Measurements from ENCODE around the gene KCNQ1.

The KCNQ1 gene

DNA sequence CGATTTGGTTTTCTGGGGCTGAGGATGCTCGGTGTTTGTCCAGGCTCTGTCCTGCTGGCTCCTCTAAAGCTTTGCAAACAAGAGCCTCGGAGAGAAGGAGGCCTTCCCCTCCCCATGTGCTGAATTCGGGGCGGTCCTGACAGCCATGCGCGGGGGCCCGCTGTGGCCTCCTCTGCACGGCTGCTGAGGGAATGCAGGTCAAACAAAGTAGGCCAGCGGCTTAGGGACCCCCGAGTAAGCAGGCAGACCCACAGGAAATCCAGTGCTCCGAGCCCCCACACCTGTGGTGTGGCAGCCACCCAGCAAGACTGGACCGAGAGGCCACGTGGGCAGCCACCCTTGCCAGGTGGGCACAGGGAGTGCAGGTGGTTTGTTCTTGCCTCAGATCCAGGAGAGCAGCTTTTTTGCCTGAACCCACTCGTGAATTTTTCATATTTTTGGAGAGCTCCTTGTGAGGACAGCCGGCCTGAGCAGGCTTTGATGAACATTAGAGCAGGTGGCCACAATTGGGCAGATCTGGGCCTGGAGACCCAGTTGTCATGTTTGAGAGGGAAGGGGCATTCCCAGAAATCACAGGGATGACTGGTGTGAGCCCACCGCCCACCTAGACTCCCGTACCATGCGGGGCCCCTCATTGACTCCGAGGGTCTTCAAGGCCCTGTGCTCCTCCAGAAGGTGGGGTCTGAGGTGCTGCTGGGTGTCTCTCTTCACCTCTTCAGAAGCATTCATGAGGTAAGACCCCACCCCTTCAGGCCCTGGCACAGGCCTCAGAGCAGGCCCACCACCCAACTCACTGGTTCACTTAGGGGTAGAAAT is 298.0 kb downstream of the KCNQ1 start:
- DNase-seq, result no peak

DNA sequence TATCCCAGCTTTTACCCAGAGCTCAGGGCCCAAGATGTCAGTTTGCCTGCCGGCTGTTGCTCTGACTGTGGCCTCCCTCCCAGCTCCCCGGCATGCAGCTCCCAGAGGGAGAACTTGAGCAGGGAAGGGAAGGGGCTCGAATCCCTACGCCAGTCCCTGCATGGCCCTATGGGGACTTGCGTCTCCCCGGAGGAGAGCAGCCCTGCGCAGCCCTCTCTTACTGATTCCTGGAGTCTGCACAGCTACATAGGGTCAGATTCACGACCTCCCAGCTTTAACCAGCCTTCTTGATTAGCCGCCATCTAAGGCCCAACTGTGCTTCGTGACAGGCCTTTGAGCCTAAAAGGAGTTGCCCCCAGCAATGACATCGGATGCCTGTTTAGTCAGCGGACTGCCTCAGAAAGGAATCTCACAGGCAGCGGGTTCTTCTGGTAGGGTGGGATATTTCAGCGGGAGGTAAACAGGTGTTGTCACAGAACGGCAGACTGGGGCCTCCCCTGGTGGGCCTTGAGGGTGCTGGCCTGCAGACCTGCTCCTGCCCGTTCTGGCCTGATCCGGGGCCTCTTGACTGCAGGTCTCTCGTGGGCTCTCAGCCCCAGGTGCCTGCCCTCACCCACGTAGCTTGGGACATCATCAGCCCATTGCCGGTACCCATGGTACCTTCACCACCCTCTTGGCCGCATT is 298.8 kb downstream of the KCNQ1 start:
- DNase-seq, result no peak

DNA sequence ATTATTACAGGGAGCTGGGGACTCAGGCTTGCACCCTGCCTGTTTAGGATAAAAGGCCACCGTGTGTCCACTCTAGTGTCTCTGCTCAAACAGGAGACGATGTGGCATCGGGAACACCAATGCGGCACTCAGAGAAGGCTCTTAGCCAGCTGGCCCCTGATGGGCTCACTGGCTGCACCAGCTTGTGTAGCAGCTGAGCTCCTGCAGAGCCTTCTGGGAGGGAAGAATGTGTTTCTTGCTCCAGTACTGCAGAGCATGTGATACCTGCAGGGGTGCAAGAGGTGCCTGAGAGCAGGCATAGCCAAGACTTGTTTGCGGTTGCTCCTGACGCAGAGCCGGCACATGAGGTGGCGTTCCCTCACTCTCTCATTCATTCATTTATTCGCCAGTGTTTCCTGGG is 299.4 kb downstream of the KCNQ1 start:
- no peak for DNase-seq

DNA sequence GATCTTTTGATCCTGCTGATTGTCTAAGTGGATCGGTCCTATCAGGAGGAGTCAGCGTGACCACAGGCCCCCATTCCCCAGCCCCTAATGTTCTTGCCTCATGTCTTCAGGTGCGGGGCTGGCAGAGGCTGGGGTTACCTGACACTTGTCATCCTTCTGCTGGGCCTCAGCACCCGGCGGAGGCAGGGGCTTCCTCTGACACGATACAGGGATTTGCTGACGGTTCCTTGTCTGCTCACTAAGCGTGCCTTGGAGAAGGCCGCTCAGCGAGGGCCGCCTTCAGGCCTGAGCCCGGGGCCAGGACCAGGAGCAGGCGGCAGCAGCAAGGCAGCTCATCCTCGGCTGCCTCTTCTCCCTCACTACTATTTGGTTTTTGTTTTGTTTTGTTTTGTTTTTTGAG is 300.7 kb downstream of the KCNQ1 start:
- DNase-seq, result no peak

DNA sequence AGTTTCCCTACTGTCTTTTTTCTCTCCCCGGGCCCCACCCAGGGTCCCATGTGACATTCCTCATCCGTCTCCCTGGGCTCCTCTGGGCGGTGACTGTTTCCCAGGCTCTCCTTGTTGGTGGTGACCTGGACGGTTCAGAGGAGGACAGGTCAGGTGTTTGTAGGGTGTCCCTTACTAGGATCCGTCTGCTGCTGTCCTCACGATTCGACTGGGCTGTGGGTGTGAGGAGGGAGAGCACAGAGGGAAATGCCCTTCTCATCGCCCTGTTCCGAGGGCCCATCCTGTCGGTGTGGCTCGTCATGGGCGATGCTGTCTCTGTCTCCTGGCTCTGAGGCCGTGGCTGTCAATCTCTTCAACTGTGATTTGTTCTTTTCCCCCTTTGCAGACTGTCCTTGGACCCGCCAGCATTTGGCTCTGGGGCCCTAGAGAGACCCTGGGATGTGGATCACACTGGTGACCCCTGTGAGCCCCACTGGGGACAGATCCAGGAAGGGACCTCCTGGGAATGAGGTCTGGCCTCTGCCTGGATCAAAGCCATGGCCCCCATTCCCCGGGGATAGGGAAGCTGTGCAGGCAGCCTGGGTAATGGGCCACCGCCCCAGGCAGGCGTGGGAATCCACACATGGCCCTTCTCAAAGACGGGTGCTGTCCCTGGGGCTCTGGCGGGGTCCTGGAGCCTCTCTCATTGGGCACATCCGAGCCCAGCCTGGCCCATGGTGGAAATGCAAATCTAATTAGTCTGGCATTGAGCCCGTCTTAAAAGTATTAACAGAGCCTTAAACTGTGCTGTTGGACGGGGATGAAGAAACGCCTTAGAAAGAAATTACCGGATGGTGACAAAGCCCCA is 301.8 kb downstream of the KCNQ1 start:
- no peak for DNase-seq

DNA sequence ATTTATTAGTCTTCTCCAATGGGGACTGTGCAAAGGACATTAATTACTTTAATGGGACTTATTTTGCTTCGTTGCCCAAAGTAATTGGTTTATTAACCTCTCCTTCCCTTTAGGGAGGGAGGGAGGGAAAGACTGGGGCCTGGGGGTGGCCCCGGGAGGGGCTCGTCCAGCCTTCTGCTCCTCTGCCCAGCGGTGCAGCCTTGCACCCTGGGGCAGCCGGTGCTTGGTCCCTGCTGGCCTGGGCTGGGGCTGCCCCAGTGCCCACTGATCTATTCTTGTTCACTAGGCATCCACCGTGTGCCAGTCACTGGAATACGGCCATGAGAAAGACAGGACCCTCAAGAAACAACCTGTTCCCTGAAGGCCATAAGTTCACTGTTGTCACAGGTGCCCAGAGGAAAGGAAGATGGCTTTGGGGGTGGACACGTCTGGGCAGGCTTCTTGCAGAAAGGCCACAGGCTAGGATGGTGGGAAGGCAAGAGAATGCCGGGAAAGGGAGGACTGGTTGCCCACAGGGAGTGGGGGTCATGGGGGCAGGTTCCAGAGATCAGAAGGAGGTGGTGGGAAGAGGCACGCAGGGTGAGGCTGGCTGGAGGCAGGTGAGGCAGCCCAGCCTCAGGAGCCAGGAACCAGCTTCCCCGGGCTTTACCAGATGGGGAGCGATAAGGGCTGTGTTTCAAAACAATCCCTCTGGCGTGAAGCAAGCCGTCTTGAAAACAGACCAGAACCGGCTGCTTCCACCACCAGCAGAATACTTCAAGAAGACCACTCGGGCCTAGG is 302.6 kb downstream of the KCNQ1 start:
- no peak for DNase-seq

DNA sequence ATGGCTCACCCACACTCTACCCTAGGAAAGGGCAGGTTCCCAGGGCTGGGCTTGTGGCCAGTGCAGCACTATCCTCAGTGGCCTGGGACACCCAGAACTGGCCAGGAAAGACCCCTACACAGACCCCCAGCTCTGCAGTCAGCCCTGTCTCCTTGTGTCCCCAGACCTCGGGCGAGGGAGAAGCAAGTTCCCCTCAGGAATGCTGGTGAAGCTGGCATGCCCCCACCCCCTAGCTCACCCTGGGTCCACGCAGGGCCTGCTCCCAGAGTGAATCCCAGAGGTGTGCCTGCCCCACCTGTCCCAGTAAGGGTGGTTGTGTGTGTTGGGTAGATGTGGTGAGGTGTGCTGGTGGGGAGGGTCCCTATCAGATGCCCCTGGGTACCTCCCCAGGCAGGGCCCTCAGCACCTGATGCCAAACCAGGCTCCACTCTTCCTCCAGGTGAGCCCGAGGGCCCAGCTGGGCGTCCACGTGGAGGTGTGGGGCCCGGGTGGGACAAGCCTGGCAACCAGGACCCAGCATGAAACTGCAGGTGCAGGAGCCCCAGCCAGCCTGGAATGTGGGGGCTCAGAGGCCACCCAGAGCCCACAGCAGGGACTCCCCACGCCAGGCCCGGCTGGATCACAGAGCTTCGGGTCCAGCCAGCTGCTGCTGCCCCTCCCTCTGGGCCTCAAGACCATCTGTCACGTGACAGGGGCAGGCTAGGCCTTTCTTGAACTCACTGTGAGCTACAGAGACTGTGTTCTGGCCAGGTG is 303.4 kb downstream of the KCNQ1 start:
- no peak for DNase-seq

DNA sequence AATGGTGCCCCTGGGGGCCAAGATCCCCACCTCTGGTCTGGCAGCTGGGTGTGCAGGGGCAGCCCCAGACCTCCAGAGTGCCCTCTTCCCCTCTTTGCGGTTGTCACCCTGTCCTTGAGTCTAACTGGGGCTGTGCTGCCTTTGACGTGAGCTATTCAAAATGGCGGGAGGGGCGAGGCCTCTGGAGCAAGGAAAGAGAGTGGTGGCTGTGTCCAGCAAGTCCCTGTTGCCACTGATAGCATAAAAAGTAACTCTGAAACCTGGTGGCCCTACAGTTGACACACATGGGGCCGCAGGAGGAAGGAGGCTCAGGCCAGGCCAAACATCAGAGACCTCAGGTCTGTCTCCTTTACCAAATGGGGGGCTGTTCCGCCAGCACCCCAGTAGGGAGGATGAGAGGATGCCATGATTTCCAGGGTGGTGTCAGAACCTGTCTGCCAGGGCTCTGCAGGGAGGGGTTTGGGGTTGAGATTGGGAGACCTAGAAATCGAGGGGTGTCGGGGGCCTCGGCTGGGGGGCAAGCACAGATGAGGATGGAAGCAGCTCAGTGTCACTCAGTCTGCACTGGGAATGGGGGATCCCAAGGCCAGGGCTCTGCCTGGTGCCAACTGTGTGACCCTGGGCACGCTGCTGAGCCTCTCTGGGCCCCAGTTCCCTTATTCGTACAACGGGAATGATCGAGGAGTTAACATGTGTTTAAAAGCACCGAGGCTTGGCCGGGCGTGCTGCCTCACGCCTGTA is 304.2 kb downstream of the KCNQ1 start:
- DNase-seq, result no peak

DNA sequence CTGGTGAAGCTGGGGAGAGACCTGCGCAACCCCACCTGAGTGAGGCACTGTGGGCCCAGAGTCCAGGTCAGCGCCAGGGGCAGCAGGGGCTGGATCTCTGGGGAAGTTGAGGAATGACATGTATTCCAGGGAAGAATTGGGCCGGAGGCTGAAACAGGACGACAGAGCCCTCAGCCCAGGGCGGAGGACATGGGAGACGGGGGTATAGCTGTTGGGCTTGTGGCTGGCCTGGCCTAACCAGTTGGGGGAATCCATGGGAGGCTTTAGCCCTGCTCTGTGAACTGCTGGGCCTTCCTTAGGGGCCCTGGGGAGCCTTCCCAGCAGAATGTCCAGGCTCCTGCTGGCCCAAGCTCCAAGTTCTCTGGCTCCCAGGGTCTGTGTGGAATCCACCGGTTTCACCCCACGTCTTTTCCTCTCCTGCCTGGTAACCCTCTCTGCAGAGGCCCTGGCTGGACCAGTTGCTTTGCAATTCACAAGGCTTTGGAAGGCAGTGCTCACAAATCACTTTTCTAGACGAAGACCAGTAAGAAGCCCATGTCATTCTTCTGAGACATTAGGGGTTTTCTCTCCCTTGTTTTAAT is 305.4 kb downstream of the KCNQ1 start:
- DNase-seq, result no peak

DNA sequence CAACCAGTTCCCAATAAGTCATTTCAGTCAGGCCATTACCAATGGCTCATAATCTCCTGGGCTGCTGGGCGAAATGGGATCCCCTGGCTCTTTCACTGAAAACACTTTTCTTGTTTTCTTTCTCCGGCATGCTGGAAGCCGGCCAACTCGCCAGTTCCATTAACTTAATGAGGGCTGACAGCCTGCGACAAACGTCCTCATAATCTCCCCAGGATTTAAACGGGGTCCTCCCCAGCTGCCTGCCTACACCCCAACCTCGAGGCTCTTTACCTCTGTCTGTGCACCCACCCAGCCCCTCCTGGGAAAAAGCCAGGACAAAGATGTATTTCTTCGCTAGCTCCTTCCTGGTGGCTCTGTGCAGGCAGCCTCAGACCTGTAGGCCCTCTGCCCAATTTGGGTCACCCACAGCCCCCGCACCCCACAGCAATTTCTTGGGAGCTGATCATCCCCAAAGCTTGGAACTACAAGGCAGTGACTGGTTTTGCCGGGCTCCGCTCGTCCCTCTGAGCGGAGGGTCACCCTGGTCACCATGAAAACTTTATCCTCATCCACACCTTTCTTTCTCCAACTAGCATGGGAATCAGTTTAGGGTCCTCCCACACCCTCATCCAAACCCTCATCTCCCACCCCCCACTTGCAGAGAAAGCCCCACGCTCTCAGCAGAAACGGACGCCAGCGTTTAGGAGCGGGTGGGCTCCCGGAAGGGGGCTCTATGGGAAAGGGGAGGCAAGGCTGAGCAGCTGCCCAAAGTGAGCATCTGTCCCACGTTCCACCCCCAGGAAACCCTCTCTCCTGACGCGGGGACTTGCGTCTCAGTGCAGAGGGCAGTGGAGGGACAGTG is 306.1 kb downstream of the KCNQ1 start:
- DNase-seq, result no peak

DNA sequence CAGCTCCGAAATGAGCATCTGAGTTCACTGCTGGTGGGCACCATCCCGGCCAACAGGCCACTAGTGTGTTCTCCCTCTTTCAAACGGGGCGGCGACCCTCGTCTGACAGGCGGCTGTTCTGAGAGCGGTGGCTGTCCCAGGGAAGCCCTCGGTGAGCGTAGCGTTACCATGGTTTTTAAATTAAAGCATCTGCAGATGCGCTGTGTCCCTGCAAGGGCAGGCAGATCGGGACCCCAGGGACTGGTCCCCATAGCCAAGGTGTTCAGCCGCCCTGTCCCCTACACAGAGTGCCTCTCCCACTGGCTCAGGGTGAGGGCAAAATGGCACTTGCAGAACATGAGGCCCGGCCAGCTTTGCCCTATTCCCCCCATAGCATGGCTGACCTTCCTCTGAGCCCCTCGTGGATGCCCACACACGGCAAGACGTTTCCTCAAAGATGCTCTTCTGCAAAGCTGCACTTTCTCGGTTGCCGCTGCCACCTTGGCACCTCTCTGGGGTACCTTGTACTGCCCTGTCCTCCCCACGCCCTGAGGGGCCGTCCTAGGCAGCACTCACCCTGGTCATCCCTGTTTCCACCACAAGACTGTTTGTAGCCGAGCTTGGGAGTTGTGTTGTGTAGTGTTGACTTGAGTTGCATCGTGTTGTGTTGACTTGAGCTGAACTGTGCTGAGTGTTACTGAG is 306.9 kb downstream of the KCNQ1 start:
- DNase-seq, result no peak

DNA sequence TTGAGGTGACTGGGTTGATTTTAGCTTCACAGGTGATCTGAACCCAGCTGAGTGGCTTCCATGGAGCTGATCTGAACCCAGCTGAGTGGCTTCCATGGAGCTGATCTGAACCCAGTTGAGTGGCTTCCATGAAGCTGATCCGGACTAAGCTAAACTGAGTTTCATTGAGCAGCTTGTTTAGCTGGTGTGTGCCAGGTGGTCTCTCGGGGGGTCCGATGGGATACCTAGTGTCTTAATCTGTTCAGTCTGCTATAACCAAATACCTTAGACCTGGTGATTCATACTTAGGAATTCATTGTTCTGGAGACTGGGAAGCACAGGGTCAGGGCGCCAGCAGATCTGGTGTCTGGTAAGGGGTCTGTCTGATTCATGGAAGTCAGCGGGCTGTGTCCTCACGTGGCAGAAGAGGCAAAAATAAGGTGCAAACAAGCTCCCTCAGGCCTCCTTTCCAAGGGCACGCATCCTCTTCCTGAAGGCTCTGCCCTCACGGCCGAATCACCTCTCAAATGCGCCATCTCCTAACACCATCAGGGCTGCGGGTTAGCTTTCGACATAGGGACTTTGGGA is 307.5 kb downstream of the KCNQ1 start:
- DNase-seq, result no peak

DNA sequence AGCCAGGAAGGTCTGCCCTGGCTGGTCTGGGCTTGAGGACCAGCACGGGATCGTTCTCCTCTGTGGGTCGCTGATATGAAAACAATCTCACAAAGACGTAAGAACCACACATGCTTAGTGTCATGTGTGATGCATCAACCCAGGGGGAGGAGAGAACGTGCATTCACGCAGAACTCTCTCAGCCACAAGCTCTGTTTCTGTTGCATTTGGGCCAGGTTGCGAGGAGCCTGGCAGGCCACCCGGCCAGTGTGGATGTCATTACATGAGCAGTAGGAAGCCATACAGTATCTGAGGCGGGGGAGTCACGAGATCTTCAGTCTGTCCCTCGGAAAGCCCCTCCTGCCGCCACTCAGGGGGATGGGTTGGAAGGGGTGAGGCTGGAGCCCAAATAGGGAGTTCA is 308.1 kb downstream of the KCNQ1 start:
- no peak for DNase-seq

DNA sequence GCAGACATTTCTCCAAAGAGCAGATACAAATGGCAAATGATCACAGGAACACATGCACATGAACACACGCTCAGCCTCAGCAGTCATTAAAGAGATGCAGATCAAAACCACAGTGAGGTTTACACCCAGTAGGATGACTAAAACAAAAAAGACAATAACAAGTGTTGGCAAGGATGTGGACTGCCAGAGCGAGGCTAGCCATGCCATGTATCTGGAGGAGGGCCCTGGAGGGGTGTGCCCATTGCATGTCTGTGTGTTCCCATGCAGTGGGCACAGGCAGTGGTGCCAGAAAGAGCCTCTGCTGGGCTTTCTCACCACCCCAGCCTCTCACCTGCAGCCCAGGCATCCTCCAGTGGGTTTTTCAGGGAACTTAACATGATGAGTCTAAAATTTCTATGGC is 309.2 kb downstream of the KCNQ1 start:
- no peak for DNase-seq

DNA sequence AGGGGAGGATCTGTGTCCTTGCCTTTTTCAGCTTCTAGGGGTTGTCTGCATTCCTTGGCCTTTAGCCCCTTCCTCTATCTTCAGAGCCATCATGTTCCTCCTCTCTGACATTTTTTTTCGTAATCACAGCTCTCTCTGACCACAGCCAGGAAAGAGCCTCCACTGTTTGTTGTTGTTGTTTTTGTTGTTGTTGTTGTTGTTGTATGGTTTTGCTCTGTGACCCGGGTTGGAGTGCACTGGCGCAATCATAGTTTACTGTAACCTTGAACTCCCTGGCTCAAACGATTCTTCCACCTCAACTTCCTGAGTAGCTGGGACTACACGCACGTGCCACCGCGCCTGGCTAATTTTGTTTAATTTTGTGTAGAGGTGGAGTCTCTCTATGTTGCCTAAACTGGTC is 310.3 kb downstream of the KCNQ1 start:
- no peak for DNase-seq

DNA sequence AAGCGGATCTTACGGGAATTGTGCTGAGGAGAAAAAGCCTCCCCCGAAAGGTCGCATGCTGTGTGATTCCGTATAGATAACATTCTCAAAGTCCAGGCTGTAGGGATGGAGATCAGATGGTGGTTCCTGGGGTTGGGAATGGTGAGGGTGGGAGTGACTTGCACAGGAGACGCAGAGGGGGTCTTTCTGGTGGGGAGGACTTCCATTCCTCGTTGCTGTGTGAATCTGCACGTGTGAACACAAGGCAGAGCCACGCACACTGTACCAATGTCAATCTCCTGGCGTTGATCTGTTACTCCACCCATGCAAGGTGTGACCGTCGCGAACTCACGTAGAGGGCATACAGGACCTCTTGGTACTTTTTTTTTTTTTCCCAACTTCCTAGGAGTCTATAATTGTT is 313.9 kb downstream of the KCNQ1 start:
- DNase-seq, result no peak

DNA sequence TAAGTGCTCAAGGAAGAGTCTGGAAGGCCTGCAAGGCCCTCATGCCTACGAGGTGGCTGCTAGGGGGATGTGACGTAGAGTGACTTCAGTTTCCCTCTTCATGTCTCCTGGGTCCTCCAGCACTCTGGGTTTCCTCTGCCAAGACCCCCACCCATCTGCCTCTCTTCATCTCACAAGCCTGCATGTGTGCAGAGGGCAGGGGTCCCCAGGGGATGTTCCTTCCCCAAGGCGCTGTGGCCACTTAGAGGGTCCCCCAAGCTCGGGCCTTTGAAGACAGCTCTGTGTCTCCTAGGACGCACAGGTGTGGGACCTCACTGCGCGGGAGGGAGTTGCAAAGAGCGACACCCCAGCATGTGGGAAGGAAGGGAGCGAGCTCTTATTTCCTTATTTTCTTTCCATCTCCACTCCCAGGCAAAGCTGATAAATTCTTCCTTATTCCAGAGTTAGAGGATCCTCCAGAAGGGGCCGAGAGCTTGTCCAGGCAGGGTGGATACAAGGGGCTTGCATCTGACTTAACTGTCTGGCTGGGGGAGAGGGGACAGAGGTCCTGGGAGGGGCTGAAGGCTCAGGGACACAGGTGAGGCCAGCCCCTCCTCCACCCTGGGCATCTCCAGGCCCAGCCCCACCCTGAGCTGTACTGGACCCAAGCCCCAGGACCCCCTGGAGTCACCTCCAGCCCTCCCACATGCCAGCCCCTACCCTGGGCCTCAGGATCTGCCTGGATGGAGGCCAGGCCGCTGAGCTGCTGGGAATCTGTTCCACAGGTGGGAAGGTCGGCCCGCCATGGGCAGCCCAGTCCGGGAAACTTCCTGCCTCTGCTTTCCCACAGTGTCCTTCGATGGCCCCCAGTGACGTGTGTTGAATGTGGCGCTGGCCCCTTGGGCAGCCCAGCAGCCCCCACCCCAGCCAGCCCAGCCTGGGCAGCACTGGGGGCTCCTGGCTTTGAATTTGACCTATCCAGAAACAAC is 314.7 kb downstream of the KCNQ1 start:
- no peak for DNase-seq

Measured in KG1 (cell line).